GM18868 (cell line): ENCODE measurements around the gene IP6K2.
"Not testable (repeated sequence)": the region's sequence is repeated elsewhere in the genome, so short reads cannot be mapped to it uniquely, and the experiment has no call there.

Experiments
- ATAC-seq: cut with Tn5 transposase; IDR thresholded peaks from one replicate; pipeline ENCODE4 v1.9.1; 2021; ENCODE audit warnings: mild to moderate bottlenecking, moderate library complexity; ENCODE audit not compliant: unreplicated experiment

IP6K2 gene

GRCh38 chr3:48716982-48717746 is at the start of gene IP6K2:
Gene IP6K2 (minus strand): TSS chr3:48717221. CDS start chr3:48695291, 21,930 bp downstream.
- ATAC-seq = peak; percentile 97

DNA sequence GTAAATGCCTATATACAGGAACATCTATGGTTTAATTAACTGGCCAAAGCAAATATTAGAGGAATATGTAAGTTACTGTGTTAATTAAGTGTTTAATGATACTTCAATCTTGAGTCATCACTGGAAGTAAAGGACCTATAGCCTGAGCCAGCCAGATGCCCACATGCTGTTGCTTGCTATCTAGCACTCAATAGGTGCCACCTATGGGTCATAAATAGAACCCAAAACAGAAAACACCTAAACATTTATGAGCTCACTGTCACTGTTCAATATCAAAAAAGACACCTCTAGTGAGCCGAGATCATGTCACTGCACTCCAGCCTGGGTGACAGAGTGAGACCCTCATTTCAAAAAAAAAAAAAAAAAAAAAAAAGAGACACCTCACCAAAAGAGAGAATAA is 48.4 kb upstream of the IP6K2 start:
- ATAC-seq = no peak

- no peak for ATAC-seq
Measured at GRCh38 chr3:48762816-48763215, 45.8 kb upstream of the IP6K2 start.

DNA sequence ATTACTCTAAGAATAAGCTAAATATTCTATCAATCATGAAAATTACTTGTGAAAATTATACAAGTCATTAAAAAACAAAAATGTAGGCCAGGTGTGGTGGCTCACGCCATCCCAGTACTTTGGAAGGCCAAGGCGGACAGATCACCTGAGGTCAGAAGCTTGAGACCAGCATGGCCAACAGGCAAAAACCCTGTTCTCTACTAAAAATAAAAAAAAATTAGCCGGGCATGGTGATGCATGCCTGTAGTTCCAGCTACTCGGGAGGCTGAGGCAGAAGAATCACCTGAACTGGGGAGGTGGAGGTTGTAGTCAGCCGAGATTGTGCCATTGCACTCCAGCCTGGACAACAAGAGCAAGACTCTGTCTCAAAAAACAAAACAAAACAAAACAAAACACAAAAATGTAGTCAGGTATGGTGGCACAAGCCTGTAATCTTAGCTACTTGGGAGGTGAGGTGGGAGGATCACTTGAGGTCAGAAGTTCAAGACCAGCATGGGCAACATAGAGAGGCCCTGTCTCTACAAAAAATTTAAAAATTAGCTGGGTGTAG is 43.0 kb upstream of the IP6K2 start:
- not testable (repeated sequence) for ATAC-seq

DNA sequence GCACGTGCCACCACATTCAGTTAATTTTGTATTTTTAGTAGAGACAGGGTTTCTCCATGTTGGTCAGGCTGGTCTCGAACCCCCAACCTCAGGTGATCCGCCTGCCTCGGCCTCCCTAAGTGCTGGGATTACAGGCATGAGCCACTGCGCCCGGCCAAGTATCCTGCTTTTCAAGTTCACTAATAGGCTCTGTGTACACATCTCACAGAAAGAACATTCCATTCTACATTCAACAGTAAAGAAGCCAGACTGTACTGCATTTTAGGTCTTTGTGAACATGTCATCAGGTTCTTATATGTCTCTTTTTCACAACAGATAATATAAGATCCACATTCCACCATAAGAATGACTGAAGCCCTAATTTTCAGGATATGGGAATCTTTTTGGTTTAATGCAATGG is 42.5 kb upstream of the IP6K2 start:
- ATAC-seq = not testable (repeated sequence)

DNA sequence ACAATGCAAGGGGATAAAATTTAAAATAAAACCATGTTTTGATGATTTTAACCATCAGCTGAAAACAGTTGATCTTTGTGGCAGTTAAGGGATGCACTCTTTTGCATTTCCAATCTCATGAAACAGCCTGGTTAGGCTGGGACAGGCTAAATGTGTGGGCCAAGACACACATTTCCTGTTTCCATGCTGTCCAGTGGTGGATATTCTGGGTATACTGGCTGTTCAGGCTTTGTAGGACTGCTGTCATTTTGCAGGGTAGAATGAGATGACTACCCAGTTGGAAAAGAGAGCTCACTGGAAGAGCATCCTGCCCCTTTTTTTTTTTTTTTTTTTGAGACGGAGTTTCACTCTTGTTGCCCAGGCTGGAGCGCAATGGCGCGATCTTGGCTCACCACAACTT is 42.0 kb upstream of the IP6K2 start:
- no peak for ATAC-seq

DNA sequence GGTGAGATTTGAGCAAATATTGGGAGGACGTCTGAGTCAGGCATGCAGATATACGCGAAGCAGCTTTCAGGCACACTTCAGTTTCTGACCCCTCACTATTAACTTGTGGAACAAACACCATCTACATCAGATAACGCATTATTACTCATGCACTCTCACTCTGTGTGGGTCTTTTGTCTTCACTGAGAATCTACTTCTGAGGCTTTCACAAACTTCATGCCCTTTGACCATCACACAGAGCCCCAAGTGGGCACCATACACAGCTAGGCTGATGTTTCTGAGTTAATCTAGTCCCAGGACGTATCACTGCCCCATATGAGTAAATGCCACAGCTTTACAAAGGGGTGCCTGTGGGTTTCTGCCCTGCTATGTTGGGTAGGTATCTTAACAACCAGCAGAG is 39.6 kb upstream of the IP6K2 start:
- ATAC-seq = no peak

- no peak for ATAC-seq
Measured at GRCh38 chr3:48750856-48751255, 33.8 kb upstream of the IP6K2 start.

- no peak for ATAC-seq
Measured at GRCh38 chr3:48748754-48749153, 31.7 kb upstream of the IP6K2 start.

GRCh38 chr3:48747706-48748105 is 30.7 kb upstream of the IP6K2 start:
- ATAC-seq = no peak

DNA sequence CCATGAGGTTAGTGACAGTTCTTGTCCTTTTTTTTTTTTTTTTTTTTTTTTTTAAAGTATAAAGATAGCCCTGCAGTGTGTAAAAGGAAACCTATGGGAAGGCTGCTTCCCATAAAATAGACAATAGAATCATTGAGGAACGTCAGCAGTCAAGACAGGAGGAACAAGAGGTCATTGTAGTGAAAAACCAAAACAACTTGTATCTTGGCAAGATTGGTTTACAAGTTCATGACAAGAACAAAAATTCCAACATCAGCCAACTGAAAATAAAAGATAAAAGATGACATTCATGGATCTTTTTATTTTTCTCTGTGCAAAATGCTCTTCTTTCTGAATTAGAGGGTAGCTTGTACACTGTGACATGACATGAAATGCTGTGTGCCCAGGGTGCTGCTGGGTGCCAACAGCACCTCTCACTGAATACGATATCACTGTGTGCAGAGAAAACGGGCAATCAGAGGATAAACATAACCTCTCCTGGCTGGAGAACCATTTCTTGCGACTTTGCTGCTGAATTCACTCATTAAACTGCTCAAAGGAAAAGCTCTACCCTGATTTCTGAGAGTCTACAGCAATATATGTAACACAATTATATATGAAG is 30.1 kb upstream of the IP6K2 start:
- no peak for ATAC-seq

- no peak for ATAC-seq
Measured at GRCh38 chr3:48743773-48744172, 26.8 kb upstream of the IP6K2 start.

DNA sequence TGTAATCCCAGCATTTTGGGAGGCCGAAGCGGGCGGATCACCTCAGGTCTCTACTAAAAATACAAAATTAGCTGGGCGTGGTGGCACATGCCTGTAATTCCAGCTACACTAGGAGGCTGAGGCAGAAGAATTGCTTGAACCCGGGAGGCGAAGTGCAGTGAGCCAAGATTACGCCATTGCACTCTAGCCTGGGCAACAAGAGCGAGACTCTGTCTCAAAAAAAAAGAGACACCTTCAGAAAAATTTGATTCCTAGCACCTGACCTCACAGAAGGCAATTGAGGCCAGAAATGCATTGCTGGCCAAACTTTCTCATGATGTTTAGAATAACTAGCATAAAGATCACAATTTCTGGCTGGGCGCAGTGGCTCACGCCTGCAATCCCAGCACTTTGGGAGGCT is 24.2 kb upstream of the IP6K2 start:
- not testable (repeated sequence) for ATAC-seq

- ATAC-seq = peak; percentile 72
Measured at GRCh38 chr3:48739955-48740823, 23.2 kb upstream of the IP6K2 start.

- ATAC-seq = peak; percentile 10
Measured at GRCh38 chr3:48739617-48739954, 22.6 kb upstream of the IP6K2 start.

- ATAC-seq = no peak
Measured at GRCh38 chr3:48738926-48739616, 22.1 kb upstream of the IP6K2 start.

DNA sequence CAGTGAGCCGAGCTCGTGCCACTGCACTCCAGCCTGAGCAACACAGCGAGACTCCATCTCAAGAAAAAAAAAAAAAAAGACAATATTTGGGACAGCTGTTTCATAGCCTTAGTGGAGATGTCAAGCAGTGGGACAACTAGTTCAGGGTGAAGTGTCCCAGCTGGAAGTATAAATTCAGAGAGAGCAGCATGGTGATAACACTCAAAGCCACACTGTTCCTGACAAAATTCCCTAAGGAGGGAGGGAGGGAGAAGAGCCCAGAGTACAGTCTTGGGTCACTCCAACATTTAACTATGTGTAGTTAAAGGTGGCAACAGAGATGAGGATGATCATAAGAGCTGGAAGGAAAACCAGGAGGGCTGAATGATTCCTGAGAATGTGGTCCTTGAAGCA is 21.1 kb upstream of the IP6K2 start:
- ATAC-seq = no peak

- not testable (repeated sequence) for ATAC-seq
Measured at GRCh38 chr3:48735075-48735767, 18.2 kb upstream of the IP6K2 start.

GRCh38 chr3:48734541-48734940 is 17.5 kb upstream of the IP6K2 start:
- ATAC-seq = not testable (repeated sequence)
